Activated CD8-positive, alpha-beta memory T cell treated with anti-CD3 and anti-CD28 coated beads, Interleukin-2, amount 50 U/mL, for 1 hour (primary cell): Measurements from ENCODE around the gene FGF4.

Experiments used
- DNase-seq: peaks from one replicate; pipeline ENCODE4 v3.0.0-alpha.2; 2020; ENCODE audit errors: extremely low read depth

FGF4 gene, protein sequence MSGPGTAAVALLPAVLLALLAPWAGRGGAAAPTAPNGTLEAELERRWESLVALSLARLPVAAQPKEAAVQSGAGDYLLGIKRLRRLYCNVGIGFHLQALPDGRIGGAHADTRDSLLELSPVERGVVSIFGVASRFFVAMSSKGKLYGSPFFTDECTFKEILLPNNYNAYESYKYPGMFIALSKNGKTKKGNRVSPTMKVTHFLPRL

DNA sequence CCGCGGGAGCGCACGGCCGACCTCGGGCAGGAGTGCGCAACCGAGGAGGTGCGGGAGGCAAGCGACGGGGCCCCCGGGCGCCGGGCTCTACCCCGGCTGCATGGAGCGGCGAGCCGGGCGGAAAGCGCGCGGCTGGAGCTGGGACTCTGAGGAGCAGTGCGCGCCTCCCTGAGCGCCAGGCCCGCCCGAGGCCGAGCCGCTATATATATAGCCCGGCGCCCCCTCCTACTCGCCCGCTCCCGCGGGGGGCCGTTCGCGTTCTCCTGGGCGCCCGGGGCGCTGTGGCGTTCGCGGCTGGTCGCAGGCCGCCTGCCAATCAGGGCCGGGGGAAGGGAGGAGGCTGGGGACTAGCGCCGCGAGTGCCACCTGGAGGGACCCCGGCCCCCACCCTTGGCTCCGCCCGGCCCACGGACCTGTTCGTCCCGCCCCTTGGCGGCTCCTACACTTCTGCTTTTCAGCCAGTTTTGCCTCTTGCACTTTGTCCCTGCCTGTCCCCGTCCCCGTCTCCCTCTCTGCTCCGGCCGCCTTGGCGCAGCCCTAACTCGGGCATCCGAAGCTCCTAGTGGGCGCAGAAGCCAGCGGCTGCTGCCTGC is at the start of gene FGF4:
Gene FGF4, minus strand, starts transcription at position 179 of the 593 bp plus-strand sequence. CDS start 257 bp downstream, outside the sequence.
- DNase-seq = no peak

DNA sequence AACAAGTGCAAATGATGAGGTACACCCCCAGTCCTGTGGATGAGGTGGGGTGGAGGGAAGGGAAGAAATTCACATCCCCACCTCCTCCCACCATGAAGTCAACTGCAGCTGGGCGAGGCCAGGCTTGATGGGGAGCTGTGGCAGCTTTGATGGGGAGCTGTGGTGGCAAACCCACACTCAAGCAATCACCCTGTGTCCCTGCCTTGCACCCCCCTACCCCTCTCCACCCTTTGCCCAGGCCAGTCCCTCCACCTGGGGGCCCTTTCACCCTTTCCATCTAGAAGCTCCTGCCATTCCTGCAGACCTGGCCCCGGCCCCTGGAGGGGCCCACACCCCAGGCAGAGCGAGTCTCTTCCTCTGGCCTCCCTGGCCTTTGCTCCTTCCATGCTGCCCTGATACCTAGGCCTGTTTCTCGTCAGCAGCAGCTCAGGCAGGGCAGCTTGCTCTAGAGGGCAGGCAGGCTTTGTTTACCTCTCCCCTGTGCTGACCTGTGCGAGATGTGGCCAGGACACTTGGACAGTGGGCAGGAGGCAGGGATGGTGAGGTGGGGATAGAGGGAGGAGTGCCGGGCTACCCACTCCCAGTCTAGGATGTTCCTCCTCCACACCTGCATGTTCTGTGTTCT is 48.6 kb upstream of the FGF4 start:
- DNase-seq = no peak

DNA sequence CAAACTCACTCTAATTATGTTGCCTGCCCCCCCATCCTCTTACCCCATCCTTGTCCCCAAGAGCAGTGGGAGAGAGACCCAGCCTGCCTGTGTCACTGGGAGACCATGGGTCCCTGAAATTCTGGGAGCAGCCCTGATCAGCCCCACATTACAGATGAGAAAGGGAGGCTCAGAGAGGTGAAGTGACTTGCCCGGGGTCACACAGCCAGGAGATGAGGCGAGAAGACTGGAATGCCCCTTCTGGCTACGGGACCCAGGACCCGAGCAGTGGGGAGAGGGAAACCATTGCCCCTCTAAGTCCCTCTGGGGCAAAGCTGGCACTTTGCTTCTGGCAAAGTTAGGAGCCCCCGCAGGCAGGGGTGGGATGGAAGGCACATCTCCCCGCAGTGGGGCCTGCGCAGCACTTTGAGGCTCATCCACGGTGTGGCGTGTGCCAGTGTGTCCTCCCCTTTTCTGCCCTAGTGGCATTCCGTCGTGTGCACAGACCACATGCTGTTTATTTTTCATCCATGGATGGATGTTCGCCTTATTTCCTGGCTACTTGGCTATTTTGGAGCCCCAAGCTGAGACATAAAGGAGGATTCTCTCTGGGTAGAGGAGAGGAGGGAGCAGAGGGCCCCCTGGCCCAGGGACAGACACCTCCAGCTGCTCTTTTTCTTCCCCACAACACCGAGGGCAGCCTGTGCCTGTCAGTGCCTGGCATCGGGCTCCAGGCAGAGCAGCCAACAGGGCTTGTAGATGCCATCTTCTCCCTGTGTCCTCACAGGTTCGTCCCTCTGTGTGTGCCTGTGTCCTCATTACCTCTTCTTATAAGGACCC is 47.7 kb upstream of the FGF4 start:
- DNase-seq = no peak

DNA sequence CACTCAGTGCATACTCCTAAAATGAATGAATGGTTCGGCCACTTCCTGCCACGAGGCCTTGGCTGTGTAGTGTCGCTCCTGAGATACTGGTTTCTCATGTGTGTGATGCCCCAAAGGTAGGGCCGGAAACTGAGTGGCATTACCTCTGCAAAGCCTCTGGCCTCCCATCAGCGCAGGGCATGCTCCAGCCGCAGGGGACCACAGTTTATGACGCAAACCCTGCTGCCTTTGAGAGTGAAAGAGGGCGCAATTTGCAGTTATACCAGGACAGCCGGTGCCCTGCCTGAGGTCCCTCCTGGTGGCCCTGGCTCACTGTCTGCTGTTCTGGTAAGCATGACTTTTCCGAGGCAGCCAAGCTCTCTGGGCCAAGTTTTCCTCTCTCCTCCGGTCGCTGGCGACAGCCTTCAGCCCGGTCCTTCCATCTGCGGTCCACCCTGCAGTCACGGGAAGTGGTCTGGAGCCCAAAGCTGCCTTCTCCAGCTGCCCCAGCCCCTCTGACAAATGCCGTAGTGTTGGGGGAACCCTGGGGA is 46.4 kb upstream of the FGF4 start:
- DNase-seq = no peak

DNA sequence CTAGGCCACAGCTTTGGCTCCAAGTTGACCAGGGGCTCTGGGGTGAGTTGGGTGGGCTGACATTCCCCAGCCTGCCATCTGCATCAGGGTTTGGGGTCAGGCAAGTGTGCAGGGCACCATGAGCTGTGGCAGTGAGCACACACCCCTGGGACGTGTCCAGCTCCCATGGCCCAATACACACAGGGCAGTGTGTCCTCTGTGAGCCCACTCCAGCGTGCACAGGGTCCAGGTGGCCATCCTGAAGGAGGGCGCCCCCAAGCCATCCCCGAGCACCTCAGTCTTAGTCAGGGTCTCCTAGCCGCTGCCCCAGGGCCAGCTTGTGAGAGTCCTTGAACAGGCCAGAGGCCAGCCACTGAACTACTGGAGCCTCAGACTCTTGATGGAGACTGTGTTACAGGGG is 45.3 kb upstream of the FGF4 start:
- no peak for DNase-seq

DNA sequence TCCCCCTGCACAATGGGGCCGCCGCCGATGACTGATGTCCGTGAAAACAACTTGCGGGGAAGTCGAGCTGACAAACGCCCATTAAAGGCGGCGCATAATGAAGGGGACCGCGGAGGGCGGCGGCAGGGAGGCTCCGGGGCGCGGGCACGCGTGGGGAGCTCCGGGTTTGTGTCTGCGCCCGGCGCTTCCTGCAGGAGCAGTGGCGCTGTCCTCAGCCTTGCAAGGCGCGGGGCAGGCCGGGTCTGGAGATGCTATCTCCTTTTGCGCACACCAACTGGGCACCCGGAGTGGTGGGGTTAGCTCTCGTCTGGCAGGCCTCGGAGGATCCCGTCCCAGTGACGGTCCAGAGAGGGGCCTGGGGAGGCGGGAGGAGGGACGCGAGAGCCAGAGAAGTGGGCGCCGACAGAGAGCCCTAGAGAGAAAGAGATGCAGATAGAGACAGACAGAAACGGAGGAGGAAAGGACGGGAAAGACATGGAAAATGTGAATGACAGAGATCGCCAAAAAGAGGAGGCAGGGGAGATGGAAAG is 44.5 kb upstream of the FGF4 start:
- DNase-seq = no peak

DNA sequence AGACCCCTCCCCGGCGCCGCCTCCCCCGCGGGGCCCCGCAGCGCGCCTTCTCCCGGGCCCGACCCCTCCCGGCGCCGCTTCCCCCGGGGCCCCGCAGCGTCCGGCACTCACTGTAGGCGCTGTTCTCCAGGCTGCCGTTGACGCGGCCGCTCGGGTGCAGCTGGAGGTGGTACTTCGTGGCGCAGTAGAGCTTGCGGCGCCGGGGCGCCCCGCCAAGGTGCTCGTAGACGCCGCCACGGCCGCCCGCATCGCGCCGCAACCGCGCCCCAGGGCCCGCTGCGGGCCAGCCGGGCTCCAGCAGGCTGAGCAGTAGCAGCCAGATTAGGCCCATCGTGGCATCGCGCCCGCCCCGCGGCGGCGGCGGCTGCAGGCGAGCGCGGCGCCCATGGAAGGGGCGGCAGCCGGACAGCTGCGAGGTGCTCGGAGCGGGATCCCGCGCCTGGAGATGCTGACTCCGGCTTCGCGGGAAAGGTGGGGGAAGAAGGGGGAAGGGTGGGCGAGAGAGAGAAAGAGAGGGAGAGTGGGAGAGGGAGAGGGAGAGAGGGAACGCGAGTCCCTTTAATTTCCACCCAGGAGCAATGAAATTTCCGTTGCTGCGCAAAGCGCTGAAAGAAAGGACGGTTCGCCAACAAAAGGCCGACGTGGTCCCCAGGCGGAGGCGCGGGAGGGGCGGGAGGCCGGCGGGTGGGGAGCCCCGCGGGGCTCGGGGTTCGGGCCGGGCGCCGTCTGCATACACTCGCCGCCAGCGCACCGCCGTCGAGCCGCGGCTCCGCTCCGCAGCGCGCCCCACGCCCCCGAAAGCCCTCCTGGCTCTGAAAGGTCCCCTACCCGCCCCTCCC is 43.7 kb upstream of the FGF4 start, which contains the start of gene FGF3:
Gene FGF3, minus strand, starts transcription at position 814 of the 839 bp plus-strand sequence. Its CDS starts 483 bp downstream, at position 331.
- DNase-seq = no peak

DNA sequence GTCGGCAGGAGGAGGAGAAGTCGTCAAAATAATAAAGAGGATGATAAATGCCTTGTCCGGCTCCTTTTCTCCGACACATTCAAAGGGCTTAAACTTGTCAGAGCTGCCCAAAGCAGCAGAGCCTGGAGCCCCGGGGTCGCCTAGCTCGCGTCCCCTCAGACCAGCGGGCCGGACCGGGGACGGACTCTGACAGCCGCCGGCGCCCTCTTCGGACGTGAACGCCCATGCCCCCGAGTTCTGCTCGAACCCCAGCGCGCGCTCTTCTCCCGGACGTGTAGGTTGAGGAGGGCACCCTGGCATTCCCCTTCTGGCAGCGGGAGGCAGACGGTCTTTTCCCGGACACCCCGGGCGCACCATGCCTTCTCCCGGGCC is 43.1 kb upstream of the FGF4 start:
- DNase-seq = no peak

DNA sequence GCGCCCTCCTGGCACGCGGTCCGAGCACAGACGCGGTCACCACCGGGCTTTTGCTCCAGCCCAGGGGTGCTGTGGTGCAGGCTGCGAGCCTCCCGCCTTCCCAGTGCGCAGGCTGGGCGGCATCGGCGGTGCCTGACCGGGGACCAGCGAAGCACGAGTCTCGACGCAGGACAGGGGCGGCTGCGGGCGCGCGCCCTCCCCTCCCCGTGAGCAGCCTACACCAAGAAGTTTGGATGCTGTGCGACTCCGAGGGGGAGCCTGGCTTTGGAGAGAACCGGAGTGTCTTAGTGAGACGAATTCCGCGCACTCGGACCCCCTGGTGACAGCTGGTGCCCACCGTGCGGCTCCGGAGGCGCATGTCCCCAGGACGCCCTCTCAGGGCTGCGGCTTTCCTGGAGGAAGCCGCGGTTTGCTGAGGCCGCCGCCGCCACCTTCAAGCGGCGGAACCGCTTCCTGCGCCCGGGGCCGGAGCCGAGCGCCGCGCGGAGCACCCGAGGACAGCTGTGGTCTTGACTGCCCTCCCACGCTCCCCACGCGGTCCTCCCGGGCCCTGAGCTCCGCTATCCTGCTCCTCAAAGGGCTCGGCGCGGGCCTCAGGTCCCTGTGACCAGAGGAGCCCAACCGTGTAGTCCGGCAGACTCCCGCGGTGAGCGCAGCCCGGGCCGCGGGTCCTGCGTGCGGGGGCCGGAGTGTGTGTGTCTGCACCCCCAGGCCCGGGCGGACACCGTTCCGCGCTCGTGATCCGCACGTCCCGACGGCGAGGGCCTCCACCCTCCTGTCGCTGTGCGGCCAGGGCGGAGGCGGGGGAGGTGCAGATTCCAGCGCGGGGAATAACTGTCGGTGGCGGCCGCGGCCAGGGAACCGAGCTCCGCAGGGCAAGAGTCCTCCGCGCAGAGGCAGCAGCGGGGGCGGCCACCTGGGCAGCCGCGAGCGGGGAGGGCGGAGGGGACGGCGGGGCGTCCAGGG is 42.4 kb upstream of the FGF4 start:
- DNase-seq = no peak

DNA sequence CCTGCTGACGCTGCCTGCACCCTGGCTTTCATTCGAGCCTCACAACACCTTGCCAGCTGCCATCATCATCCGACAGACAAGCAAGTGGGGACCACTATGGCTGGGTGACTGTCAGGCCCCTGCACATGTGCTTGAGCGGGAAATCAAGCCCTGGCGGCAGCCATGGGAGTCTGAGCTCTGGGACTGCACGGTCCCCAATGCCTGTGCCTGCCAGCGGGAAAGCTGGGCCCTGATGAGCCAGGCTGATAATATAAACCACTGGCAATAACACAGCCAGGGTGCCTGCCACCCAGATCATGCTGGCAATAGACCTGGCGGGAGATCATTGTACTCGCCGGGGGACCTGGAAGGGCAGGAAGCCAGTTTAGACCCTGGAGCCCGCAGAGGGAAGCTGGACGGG is 41.5 kb upstream of the FGF4 start:
- no peak for DNase-seq

DNA sequence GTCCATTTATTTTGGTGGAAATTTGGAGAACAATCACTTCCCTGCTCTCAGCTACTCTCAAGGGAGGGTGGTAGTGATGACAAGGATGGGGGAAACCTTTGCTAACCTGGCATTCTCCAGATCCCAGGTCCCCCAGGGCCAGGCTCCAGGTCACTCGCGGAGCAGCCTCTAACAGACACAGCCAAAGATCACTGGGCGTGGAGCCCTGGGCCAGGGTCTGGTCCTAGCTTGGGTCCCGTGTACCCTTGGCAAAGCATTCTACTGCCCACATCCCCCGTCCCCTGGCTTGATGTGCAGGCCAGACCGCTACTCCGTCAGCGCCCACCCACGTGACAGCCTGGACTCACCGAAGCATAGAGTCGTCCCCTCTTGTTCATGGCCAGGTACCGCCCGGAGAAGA is 40.8 kb upstream of the FGF4 start:
- DNase-seq = no peak

DNA sequence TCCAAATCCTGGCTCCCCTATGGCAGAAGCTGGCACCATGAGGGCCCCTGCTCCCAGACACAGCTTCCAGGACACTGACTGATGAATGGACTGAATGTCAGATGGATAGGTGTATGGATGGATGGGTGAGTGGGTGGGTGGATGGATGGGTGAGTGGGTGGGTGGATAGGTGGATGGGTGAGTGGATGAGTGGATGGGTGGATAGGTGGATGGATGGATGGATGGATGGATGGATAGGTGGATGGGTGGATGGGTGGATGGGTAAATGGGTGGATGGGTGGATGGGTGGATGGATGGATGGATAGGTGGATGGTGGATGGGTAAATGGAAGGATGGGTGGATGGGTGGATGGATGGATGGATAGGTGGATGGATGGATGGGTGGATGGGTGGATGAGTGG is 39.8 kb upstream of the FGF4 start:
- DNase-seq = no peak

DNA sequence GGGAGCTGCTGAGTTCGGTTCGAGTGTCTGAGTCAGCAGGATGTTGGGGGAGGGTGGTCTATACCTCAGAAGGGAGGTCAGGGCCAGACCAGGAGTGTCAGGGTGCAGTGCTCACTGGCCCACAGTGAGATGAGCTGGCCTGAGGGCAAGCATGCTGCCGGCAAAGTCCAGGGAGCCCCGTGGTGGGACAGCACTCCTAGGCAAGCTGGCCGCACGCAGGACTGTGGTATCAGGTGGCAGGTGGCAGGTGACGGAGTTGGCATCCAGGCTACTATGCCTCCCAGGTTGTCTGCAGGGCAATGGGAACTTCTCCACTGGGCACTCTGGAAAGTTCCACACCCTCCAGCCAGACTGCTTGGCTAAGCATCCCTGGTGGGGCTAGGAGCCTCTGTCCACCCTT is 39.3 kb upstream of the FGF4 start:
- DNase-seq = no peak

DNA sequence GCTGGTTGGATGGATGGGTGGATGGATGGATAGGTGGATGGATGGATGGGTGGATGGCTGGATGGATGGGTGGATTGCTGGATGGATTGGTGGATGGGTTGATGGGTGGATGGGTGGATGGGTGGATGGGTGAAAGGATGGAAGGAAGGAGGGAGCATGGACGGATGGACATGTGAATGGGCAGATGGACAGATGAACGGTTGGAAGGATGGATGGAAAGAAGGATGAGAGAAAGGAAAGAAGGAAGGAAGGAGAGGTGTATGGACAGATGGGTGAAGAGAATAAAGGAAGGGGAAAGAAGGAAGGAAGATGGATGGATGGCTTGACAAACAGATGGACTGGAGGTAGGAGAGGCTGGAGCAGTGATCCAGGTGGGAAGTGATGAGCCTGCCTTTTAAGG is 38.7 kb upstream of the FGF4 start:
- no peak for DNase-seq

DNA sequence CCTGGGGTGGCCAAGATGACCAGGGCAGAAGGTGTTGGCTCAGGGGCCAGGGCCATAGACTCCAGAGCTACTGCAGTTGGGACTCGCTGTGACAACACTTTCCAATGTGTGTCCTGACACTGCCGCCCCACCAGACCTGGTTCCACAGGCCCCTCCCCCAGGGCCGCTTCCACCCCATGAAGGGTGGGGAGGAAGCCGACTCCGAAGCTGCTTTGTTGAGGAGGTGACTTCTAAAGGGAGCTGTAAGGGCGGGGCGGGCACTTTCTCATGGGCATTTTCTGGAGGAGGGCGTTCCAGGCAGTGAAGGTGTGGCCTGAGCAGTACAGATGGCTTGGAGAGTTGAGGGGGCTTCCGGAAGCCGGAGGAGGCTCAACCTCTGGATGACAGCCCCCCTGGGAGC is 37.8 kb upstream of the FGF4 start:
- no peak for DNase-seq

DNA sequence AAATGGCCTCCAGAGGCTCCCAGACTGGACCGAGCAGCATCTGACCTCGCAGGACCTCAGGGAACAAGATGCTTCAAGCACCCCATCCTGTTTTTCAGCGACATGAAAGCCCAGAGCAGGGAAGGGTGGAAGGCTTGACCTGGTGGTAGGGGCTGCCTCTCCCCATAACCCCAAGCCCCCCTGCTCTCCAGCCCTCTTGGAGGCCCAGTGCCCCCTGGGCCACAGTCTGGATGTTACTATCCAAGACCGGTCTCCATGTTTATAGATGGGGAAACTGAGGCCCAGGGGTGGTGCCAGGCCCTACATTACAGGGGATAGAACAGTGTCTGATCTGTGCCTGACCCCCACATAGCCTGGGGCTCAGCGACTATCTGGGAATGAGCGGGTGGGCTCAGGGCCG is 37.1 kb upstream of the FGF4 start:
- no peak for DNase-seq

DNA sequence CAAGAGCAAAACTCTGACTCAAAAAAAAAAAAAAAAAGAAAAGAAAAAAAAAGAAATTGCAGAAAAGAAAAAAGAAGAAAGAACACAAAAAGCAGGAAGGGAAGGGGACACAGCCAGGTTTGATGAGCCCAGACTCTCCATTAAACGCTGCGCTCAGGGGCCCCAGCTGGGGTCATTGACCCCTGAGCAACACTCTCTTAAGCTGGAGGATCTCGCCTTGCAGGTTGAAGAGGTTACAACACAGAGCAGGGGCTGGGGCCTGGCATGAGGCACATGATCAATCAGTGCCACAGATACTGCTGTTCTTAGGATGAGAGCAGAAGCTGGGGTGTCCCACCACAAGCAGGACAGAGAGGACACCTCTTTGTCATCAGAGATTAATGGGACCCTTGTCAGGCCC is 36.3 kb upstream of the FGF4 start:
- DNase-seq = no peak

DNA sequence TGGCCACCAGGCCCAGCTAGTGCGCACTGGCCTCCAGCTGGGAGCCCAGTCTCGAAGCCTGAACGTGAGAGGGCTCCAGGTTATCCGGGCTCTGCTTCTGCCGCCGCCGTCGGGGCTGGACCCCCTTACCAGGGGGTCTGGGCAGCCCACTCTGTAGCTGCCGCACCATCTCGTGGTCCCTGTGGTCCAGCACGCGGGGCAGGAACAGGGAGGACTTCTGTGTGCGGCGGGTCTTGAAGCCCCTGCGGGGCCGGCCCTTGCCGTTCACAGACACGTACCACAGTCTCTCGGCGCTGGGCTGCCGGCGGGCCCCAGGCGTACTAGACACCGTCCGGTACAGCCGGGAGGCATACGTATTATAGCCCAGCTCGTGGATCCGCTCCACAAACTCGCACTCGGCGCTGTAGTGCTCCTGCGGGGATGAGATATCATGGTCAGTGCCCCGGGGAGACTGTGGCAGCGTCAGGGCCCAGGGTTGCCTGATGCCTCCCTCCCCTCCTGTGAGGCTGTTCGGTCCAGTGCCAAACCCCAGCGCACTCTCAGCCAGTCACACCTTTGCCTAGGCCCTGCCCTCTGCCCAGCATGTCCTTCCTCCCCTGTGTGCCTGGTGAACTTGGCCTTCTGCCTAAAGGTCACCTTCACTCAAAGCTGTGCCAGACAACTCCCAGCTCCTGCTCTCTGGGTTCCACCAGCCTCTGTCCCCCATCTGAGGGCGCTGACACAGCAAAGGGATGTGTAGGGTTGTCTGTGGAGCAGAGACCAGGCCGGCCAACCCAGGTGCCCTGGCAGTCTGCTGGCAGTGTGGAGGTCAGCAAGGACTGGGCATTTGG is 35.4 kb upstream of the FGF4 start:
- DNase-seq = no peak

DNA sequence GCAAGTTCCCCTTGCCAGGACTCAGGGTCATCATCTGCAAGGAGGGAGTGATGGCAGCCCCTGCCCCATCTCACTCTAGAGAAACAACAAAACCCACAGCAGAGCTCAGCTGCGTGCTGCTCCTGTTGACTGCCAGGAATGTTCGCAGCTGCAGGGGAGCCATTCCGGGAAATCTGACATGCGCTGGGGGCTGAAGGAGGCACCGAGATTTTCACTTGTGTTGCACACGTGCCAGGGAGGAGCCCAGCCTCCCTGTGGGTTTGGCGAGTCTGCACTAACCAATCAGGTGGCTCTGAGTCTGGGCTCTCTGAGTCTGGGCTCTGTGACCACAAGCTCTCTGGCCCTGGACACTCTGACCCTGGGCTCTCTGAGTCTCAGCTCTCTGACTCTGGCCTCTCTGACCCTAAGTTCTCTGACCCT is 33.5 kb upstream of the FGF4 start:
- DNase-seq = no peak
